ENCODE results near the gene SOHLH2.

Gene SOHLH2

DNA sequence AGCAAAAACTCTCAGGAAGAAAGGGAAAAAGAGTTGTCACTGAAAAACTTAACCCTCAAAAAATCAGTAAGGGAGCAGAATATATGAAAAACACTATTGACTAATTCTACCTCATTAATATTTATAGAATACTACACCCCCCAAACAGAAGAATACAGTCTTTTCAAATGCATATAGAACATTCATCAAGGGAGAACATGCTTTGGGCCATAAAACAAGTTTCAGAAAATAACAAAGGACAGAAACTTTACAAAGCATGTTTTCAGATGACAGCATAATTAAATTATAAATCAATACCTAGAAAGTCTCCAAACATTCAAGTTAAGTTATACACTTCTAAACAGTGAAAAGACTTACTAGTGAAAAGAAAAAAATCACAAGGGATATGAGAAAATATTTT is 30.5 kb downstream of the SOHLH2 start:
- DNase-seq, result no peak

DNA sequence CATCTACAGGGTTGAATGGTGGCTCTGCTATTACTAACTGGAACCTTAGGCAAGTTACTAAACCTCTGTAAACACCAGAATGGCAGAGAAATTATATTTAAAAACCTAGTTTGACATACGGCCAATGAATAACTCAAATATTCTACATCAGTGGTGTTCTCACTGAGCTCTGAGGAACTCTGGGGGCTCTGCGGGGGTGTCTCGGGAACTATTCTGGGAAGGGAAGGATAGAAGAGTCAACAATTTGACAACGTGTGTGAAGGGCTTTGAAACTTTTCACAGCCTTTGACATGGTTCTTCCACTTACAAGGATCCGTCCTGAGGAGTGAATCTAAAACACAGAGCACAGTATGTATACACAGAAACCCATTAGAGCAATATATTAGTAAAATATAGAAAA is 38.7 kb downstream of the SOHLH2 start:
- DNase-seq, result no peak

DNA sequence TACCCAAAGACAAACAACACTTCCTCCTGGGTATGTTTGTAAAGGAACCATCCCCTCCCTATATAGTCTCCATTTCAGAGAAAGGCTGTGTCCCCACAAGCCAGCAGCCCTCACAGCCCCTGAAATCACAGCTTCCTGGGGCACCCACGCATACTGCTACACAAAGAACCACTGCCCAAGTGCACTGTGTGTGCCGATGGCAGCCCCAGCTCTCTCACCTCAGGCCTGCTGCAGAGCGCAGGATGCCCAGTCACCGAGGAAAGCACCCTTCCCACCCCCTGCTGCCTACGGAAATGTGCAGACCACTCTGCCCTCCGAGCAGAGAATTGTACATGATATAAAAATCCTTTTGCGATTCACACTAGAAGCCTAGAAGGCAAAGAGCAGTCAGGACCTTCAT is 39.4 kb downstream of the SOHLH2 start:
- DNase-seq, result no peak

DNA sequence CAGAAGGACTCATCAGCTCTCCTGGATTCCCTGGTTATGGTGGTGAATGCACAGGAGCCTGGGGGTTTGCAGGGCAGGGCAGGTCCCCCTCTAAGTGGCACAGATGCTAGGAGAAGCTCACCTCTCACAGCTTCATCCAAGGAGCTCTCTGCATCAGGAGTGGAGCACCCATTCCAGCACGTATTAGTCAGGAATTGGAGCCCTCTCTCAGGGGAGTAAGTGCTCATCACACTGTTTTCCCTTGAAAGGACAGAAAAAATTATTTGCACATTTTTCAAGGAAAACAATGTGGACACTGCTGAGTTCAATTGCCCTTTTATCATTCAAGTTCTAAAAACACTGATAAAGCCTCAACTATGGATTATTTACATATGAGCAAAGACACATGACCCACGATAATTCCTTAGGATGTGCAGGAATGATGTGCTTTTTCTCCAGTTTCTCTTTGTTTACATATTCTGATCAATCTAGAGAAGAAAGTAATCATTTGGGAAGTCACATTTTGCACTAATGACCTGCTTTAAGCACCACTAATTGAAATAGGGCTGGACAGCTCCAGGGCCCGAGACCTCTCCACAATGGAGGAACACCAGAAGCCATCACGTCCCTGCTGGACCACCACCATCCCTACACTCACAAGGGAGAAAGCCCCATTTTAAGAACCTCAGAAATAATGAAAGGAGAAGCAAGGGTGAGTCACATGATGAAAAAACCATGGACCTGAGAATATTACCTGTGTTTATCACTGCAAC is 40.6 kb downstream of the SOHLH2 start:
- DNase-seq, result no peak

DNA sequence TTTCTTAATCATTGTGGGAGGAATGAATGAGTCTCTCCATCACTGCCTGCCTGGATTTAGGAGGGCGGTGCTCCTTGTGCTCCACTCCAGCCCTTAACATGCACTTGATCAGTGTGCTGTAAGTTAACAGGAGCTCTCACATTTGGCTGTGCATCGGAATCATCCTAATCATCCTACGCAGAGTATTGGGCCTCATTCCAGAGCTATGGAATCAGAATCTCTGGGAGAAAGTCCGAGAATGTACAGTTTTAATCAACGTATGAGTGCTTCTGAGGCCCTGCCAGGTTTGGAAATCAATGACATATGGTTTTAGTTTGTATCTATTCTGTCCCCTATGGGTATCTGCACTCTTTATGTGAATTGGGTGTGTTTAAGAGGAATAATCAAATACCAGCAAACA is 48.3 kb downstream of the SOHLH2 start:
- DNase-seq, result no peak

DNA sequence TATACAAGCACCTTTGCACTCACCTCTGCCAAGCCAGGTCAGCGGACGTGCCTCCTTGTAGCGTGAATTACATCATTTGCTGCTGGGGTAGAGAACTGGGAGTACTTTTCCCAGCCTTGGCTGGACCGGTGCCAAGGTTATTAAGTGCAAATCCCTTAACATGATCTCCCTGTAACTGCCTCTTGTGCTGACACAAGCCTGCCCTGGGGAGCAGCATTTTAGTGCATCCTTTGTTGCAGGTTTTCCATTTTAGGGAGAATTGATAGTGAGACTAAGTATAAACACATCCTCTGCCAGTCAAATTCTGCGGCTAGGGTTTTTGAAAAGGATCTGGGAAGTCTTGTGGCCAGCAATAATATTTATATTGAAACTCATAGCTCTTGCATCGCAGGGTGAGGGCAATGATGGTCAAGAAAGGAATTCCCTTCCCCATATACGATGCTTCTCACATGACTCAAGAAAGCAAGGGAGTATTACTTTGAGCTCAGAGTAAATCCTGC is 50.5 kb downstream of the SOHLH2 start:
- peak; percentile 15 for DNase-seq

DNA sequence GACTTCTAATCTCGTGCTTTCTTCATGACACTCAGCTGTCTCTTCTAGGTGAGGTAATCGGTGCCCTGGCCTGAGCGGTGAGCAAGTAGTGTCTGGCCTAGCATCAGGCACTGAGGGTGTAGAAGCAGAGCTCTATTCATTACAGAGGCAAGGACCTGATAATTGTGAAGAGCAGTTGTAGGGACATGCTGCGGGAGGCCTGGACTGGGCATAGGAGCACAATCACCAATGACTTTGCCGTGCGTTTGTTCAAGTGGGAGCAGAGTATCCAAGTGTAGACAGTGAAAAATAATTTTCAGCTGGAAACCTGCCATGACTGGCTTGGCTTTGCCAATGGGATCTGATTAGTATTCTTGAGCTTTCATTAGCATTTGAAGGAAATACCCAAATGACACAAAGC is 51.1 kb downstream of the SOHLH2 start:
- no peak for DNase-seq

DNA sequence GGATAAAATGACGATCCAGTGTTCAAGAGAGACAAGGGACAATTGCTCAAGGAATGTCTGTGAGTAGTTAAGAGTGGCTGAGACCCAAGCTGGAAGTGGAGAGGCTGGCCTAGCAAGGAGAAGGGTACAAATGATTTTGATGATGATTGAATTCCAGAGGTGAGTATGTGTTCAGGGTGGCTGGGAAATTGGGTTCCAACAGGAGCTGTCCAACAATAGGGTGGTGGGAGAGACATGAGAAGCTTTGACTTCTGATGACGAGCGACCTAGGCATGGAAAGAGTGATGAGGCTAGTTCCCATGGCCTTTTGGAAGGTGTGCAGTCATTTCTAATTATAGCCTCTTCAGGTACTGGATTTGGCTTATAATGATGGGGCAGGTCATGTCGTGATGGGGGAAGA is 54.1 kb downstream of the SOHLH2 start:
- DNase-seq, result no peak

DNA sequence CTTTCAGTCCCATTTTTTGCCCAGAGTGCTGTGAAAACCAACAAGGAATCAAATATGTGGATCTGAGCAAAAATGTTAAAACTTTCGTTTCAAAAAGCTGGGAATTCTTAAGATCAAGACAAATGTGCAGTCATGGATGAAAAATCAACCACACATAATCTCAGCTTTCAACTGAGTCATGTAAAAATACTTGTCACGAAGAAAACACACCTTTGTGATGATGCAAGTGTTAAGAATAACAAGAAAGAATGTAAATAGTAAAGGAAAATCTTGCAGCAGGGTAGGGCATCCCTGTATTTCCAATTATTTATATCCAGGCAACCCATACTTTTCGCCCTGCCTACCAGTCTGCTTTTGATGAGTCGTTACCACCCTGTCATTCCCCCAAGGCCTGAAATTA is 55.7 kb downstream of the SOHLH2 start:
- DNase-seq, result no peak

DNA sequence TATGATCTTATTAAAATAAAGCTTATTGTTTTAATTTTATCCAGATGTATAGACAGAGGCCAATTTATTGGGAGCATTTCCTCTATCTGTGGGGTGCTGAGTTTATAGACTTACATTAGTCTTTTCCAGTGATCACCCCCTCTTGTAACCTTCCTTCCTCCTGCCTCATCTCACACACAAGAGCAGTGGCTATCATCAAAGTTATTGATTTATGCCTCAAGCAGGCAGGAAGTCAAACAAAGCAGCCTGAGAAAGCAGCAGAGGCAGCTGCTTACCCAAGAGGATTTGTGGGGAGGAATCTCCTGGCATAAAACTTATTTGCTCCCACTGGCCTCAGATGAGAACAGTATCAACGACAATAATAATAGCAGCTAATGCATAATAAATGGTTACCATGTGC is 56.9 kb downstream of the SOHLH2 start:
- DNase-seq, result no peak

DNA sequence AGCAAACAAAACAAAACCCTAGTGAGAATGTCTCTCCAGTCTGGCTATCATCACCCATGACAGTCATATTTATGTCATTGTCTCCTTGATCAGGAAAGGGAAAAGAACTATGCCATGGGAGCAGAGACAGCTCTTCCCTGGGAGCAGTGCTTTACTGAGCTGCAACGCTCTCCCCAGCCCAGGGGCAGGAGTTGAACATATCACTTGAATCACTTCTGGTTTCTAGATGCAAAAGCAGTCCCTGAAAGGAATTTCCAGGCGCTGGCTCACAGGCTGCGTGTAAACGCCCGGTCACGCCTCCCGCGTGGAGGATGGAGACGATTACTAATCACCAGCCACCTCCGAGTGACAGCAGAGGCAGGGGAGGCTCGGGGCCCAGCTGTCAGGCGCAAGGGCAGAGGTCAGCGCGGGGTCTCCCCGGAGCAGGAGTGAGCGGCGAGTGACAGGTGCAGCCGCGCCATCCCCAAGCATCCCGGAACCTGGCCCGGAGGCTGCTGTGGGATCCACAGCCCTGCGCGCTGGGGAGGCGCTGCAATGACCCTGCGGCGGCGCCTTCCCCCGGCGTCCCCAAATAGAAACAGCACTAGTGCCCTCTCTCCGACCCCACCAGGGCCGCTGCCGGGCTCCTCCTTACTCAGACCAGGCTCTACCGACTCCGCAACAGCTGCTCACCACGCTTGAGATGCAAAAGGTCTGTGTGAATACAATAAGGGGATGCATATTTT is 59.6 kb downstream of the SOHLH2 start:
- DNase-seq, result no peak

DNA sequence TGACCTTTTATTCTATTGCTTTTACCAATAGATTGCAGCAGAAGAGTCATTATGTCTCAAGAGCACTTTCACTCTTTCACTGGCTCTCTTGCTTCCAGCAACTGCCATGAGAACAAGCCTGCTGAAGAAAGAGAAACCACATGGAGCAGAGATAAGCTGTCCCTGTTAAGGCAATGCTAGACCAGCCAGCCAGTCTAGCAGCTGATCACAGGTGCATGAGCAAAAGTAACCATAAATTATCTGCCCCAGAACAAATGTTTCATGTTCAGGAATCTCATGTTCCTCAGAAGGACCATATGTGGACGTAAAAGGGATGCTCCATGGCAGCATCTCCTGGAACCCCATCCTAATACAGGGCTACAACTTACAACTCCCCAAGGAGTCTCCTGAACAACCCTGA is 62.8 kb downstream of the SOHLH2 start:
- no peak for DNase-seq

DNA sequence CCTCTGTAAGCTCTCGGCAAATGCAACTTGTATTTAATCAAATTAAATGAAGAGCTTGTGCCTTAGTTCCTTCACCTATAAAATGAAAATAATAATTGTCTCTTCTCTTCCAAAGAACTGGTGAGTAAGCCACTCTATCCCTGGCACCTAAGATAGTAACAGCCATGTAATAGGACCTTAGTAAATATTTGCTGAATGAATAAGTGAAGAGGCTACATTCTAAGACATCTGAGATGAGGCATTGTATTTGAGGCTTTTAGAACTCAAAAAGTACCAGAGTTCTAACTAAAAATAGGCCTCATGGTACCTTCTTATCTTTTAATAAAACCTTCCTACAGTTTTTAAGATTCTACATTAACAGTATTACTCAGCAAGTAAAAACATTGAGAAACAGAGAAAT is 65.9 kb downstream of the SOHLH2 start:
- DNase-seq, result no peak

DNA sequence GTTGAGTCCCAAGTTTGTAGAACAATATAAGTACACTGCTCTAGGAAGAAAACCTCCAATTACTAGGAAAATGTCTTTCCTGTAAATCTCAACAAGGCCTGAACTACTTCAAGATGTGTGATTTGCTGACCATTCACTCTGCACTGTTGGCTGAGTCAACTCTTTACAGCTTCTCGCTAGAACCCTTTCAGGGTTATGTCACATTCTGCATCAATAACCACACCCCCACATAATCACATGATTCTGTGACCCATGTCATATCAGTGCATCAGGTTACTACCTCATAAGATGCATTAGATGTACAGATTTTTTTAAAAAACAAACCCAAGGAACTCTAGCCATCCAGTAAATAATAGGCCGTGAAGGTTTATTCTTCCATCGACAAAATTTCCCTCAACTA is 67.0 kb downstream of the SOHLH2 start:
- DNase-seq, result no peak

DNA sequence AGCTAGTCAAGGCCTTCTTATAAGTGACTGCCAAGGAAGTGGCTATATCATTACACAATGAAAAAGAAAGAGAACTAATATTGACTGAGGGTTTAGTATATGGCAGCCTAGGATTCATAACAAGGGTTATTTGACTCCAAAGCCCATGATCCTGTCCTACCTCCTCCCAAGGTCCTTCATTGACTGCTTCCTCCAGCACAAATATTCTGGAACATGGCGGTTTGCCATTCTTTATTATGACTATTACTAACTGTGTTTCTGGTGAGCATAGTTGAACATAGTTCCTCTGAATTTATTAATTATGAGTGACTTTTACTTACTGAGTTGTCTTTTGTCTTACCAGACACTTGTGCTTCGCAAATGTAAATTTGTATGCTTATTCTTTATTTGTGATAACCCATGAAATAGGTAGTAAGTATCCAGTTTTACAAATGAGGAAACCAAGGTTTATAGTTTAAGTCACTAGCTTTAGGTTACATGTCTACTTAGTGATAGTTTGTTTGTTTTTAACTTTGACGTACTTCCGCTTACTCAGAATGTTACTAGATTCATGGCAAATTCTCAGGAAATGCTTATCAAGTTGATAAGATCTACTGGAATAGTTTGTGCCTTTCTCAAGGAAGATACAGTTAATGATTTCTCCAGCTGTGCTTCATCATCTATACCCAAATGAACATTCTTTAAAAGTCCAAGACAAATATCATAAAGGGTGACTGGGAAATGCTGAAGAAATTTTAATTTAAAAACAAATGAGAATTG is 67.7 kb downstream of the SOHLH2 start:
- no peak for DNase-seq

DNA sequence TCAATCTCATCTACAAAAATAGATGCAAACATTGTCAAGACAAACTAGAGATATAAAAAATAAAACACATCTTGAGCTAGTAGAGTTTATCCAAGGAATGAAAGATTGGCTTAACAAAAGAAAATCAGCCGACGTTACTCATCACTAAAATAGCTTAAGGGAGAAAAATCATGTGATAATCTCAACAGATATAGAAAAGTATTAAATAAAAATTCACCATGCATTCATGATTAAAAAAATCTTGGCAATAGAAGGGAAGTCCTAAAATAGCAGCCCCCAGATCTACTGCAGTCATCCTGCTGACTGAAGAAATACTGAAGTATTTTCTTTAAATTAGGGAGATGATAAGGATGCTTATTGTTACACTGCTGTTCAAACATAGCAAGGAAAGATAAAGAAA is 70.6 kb downstream of the SOHLH2 start:
- DNase-seq, result no peak

DNA sequence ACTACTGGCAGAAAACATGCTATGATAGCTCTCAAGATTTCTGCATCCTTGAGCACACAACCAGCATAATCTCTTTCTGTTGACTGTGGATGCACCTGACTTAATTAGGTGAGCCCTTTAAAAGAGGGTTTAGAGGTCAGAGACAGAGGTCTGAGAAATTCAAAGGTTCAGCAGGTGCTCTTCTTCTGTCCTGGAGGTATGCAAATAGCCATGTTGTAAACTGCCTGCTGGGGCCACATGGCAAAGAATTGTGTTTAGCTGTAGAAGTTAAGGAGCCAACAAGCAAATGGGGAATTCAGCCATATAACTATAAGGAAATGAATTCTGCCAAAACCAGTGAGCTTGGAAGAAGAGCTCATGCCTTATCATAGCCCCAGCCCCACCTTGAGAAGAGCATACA is 71.6 kb downstream of the SOHLH2 start:
- DNase-seq, result no peak

DNA sequence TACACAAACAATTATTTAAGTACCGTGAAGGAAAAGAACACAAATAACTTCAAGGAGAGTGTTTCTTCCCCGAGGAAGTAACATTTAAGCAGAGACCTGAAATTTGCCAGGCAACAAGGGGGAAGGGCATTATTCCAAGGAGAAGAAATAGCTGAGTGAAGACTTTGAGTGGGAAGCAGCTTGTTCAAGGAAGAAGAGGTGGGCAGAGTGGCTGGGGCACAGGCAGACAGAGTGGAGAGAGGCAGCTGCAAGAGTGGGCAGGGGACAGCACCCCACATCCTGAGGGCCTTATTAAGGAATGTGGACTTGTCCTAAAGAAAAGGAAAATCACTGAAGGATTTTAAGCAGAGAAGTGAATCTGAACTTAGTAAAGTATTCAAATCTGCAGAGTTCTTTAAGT is 78.5 kb downstream of the SOHLH2 start:
- DNase-seq, result no peak

DNA sequence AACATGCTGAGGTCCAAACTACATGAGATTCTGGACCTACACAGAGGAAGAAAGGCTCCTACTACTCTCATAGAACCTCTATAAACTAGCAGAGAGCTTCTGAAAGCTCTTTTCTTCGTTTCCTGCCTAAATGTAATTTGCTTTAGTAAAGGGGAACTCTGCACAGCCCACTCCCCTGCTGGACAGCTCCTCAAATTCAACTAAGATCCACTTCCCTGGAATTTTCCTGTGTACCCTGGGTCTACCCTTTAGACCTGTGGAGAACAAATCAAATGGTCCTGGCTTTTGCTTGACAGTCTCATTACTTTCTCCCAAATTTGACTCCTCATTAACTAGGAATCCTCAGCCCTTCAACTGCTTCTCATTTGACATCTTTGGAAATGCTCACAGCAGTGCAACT is 79.7 kb downstream of the SOHLH2 start:
- DNase-seq, result no peak

DNA sequence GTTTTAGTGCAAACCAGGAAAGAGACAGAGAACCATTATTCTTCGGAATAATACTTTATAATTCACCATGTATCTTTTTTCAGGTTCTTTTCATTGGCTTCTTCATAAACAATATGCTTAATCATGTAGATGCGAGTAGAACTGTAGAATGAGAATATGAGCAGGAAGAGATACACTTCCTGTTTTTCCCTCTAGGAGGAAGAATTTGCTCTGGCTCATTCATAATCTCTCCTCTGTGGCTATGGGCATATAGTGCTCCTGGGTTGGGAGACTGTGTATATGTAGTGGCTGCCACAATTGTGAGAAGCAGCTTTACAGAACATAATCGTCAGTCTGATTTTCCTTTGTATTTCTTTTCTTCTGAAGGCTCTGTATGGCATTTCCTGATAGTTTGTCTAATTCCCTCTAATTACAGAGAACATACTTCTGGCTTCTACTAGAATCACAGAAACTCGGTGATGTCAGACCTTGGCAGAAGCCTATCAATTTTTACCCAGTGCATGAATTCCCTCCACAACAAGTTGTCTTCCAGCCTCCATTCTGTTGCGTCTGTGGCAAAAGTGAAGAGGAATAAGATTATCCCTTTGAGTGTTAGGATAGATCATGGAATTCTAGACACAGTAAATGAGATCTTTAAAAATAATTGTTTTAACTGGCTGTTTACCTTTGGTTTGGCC is 80.3 kb downstream of the SOHLH2 start:
- no peak for DNase-seq

DNA sequence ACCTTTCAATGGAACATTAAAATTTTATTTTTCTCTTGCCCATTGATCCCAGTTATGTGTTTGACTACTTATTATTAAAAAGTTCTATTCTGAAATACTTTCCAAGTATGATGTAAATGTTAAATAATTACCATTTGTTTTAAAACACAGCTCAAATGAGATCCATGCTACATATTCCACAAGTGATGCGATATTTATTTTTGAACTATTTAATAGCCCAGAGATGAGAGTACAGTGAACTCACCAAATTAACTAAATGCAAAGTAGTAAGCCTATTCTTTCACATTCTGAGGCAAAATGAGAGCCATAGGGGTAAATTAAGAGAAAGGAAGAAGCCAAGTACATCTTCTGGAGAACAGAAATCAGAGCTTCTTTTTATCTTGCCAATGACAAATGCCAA is 82.0 kb downstream of the SOHLH2 start:
- DNase-seq, result no peak

DNA sequence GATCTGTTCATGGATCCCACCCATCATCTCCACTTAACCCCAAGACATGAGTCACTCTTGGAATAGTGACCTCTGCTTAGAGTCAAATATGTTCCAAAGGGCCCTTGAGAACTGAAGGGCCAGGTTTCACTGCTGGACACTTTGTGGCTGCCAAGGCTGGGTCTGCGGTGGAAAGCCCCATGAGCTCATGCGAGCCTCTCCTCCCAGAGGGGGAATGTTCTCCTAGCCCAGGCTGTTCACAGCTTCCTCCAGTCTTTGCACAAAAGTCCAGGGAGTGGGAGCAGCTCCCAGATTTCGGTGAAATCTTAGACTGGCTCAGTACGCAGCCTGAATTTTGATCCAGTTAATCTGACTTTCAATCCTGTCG is 82.4 kb downstream of the SOHLH2 start:
- DNase-seq, result no peak

DNA sequence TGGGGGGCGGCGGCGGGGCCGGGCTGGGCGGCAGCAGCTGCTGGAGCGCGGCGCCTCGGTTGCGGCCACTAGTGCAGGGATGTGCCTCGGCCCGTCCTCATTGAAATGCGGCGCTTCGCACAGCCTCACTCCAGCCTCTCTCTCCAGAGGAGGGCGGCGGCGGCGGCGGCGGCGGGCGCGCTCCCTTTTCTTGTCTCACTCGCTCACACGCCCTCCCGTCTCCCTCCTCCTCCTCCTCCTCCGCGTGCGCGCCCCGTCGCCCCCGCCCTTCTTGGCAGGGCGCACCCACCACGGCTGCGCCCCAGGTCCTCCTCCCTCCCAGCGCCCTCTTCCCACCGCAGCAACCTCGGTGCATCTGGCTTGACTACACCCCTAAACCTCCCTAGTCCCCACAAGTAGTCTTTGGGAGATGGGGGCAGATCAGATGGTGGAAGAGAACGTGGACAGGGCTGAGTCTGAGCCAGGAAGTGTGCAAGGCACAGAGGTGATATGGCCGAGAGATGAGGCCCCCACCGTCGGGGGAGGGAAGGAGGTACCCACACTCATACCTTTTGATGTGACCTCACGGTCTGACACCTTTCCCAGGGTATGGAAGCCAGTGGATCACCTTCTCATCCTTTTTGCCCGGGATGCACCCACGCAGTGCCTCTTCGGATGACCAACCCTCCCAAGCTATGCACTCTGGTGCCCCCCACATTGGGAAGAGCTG is 83.0 kb downstream of the SOHLH2 start, which contains the start of gene DCLK1:
Gene DCLK1 (minus strand): TSS at position 161 of the 709 bp plus-strand sequence.
- DNase-seq, result no peak
